ENCODE data around the gene TBXA2R. TPM values are rescaled to one million over a fixed set of nuclear protein-coding genes. Genes with fewer than 3 reads are reported as not detected.

The TBXA2R gene
- total and polyA plus RNA-seq, 4 donors, result 1.7 to 6.0 (median 5.4) TPM

- no peak overlapping the region for H3K9ac ChIP-seq (ENCODE audit: low read depth in 1 of 2, low read length in 2 of 2)
- peaks cover 0 to 6% (median 3%) of the 10 kb centered on the region in 4 donors for H3K4me1 ChIP-seq (ENCODE audit: control insufficient read depth in 4 of 4, insufficient read depth in 4 of 4, low read length in 3 of 4)
- no peak for DNase-seq (ENCODE audit: low spot score)
- no peaks in the 10 kb centered on the region for H3K9me3 ChIP-seq (ENCODE audit: control insufficient read depth in 4 of 4, low read length in 3 of 4)
- no peak overlapping the region for H3K4me3 ChIP-seq (ENCODE audit: low read depth in 1 of 3, low read length in 3 of 3)
- no peaks in the 10 kb centered on the region for H3K36me3 ChIP-seq (ENCODE audit: control insufficient read depth in 4 of 4, insufficient read depth in 3 of 4, low read depth in 1 of 4, low read length in 3 of 4)
- 70% methylated on average over 34 of the region's 34 CpGs for WGBS
- no peak overlapping the region for H3K27ac ChIP-seq (ENCODE audit: low read depth in 1 of 2, low read length in 2 of 2)
- no peaks in the 10 kb centered on the region for H3K27me3 ChIP-seq (ENCODE audit: control insufficient read depth in 4 of 4, insufficient read depth in 4 of 4, low read length in 3 of 4)
- no peak for TF ChIP-seq RAD21 (IDR thresholded peaks at IDR 0.05)
- no peak for TF ChIP-seq EGR1 (IDR thresholded peaks at IDR 0.05; ENCODE audit: low read depth in 2 of 2)
- TF ChIP-seq, protein P1, sequence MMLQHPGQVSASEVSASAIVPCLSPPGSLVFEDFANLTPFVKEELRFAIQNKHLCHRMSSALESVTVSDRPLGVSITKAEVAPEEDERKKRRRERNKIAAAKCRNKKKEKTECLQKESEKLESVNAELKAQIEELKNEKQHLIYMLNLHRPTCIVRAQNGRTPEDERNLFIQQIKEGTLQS (IDR thresholded peaks at IDR 0.05), result no peak
- TF ChIP-seq TAF1 (conservative IDR thresholded peaks at IDR 0.05), result no peak
- no peak for TF ChIP-seq HNF4A (conservative IDR thresholded peaks at IDR 0.05)
- no peak for TF ChIP-seq RXRA (IDR thresholded peaks at IDR 0.05)
- no peak for TF ChIP-seq FOXA2 (IDR thresholded peaks at IDR 0.05)
- TF ChIP-seq, protein P2, sequence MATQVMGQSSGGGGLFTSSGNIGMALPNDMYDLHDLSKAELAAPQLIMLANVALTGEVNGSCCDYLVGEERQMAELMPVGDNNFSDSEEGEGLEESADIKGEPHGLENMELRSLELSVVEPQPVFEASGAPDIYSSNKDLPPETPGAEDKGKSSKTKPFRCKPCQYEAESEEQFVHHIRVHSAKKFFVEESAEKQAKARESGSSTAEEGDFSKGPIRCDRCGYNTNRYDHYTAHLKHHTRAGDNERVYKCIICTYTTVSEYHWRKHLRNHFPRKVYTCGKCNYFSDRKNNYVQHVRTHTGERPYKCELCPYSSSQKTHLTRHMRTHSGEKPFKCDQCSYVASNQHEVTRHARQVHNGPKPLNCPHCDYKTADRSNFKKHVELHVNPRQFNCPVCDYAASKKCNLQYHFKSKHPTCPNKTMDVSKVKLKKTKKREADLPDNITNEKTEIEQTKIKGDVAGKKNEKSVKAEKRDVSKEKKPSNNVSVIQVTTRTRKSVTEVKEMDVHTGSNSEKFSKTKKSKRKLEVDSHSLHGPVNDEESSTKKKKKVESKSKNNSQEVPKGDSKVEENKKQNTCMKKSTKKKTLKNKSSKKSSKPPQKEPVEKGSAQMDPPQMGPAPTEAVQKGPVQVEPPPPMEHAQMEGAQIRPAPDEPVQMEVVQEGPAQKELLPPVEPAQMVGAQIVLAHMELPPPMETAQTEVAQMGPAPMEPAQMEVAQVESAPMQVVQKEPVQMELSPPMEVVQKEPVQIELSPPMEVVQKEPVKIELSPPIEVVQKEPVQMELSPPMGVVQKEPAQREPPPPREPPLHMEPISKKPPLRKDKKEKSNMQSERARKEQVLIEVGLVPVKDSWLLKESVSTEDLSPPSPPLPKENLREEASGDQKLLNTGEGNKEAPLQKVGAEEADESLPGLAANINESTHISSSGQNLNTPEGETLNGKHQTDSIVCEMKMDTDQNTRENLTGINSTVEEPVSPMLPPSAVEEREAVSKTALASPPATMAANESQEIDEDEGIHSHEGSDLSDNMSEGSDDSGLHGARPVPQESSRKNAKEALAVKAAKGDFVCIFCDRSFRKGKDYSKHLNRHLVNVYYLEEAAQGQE (IDR thresholded peaks at IDR 0.05), result no peak
- TF ChIP-seq YY1 (IDR thresholded peaks at IDR 0.05), result no peak
- TF ChIP-seq, protein P3, sequence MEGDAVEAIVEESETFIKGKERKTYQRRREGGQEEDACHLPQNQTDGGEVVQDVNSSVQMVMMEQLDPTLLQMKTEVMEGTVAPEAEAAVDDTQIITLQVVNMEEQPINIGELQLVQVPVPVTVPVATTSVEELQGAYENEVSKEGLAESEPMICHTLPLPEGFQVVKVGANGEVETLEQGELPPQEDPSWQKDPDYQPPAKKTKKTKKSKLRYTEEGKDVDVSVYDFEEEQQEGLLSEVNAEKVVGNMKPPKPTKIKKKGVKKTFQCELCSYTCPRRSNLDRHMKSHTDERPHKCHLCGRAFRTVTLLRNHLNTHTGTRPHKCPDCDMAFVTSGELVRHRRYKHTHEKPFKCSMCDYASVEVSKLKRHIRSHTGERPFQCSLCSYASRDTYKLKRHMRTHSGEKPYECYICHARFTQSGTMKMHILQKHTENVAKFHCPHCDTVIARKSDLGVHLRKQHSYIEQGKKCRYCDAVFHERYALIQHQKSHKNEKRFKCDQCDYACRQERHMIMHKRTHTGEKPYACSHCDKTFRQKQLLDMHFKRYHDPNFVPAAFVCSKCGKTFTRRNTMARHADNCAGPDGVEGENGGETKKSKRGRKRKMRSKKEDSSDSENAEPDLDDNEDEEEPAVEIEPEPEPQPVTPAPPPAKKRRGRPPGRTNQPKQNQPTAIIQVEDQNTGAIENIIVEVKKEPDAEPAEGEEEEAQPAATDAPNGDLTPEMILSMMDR (IDR thresholded peaks at IDR 0.05; ENCODE audit: low read depth, low read length, missing input control), result no peak
- TF ChIP-seq NR2F2 (IDR thresholded peaks at IDR 0.05), result no peak
Measured at GRCh38 chr19:3595521-3596061, 11.1 kb downstream of the TBXA2R start.

DNA sequence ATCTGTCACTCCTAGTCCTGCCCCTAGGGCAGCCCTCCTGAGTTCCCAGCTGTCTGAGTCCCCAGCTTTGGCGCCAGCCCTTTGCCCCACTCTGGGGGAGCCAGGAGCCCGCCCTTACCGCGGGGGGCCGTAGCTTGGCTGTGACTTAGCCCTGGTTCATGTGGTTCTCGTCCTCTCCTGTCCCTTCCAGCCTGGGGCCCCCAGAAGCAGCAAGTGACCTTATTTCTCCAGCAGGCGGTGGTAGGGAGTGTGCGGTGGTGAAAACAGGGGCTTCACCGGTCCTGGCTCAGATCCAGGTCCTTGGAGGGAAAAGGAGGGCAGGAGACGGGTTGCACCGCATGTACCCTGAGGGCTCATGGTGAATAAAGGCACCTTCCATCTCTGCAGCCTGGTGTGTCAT lies 13.5 kb downstream of the TBXA2R start:
- TF ChIP-seq, protein P1 (IDR thresholded peaks at IDR 0.05), result no peak
- TF ChIP-seq HNF4G (IDR thresholded peaks at IDR 0.05) (no peak), TAF1 (conservative IDR thresholded peaks at IDR 0.05) (no peak), YY1 (IDR thresholded peaks at IDR 0.05) (no peak), EGR1 (IDR thresholded peaks at IDR 0.05; ENCODE audit: low read depth in 2 of 2) (no peak), FOXA2 (IDR thresholded peaks at IDR 0.05) (no peak), HNF4A (conservative IDR thresholded peaks at IDR 0.05) (no peak), MAX (IDR thresholded peaks at IDR 0.05) (no peak), SP1 (IDR thresholded peaks at IDR 0.05) (no peak), RAD21 (IDR thresholded peaks at IDR 0.05) (no peak)
- TF ChIP-seq, protein P2 (IDR thresholded peaks at IDR 0.05), result no peak
- H3K36me3 ChIP-seq (ENCODE audit: control insufficient read depth in 4 of 4, insufficient read depth in 3 of 4, low read depth in 1 of 4, low read length in 3 of 4), result no peaks in the 10 kb centered on the region
- H3K4me3 ChIP-seq (ENCODE audit: low read depth in 1 of 3, low read length in 3 of 3), result no peak overlapping the region
- H3K9ac ChIP-seq (ENCODE audit: low read depth in 1 of 2, low read length in 2 of 2), result no peak overlapping the region
- 52% methylated on average over 11 of the region's 11 CpGs for WGBS
- no peaks in the 10 kb centered on the region for H3K9me3 ChIP-seq (ENCODE audit: control insufficient read depth in 4 of 4, low read length in 3 of 4)
- no peak overlapping the region for H3K27ac ChIP-seq (ENCODE audit: low read depth in 1 of 2, low read length in 2 of 2)
- peaks cover 0 to 6% (median 3%) of the 10 kb centered on the region in 4 donors for H3K4me1 ChIP-seq (ENCODE audit: control insufficient read depth in 4 of 4, insufficient read depth in 4 of 4, low read length in 3 of 4)
- no peak for DNase-seq (ENCODE audit: low spot score)
- H3K27me3 ChIP-seq (ENCODE audit: control insufficient read depth in 4 of 4, insufficient read depth in 4 of 4, low read length in 3 of 4), result no peaks in the 10 kb centered on the region

All from liver (tissue), 9 donors.